Effector memory CD8-positive, alpha-beta T cell (primary cell): ENCODE results near the gene CCT3.
A peak's percentile ranks its signal among the peaks of the same experiment; 100 is the strongest.
"Not testable (repeated sequence)": the region's sequence is repeated elsewhere in the genome, so short reads cannot be mapped to it uniquely, and the experiment has no call there.

Experiments
- ATAC-seq: fragments of 150-1000 bp; cut with Tn5 transposase; replicated peaks from 2 replicates; pipeline ENCODE4 v1.10.0; 2021; ENCODE audit warnings: mild to moderate bottlenecking, moderate library complexity
- DNase-seq, 3 experiments: peaks; one replicate each; pipeline ENCODE4 v3.0.0; 2021
- H3K27ac Mint-ChIP-seq, 2 donors: one replicate each; pipeline ENCODE4 v1.8.0; 2022; ENCODE audit warnings: mild to moderate bottlenecking in 2 of 2, mixed read lengths in 2 of 2, moderate library complexity in 2 of 2
- H3K27me3 Mint-ChIP-seq, 2 donors: one replicate each; pipeline ENCODE4 v1.8.0; 2022; ENCODE audit warnings: mixed read lengths in 2 of 2
- H3K36me3 Mint-ChIP-seq: one replicate; pipeline ENCODE4 v1.8.0; 2022; ENCODE audit warnings: mild to moderate bottlenecking, moderate library complexity, mixed read lengths; ENCODE audit not compliant: insufficient read depth
- H3K4me1 Mint-ChIP-seq, 2 donors: one replicate each; pipeline ENCODE4 v1.8.0; 2022; ENCODE audit warnings: low read depth in 2 of 2, mixed read lengths in 2 of 2
- H3K4me3 Mint-ChIP-seq, 2 donors: one replicate each; pipeline ENCODE4 v1.8.0; 2022; ENCODE audit warnings: mild to moderate bottlenecking in 2 of 2, mixed read lengths in 2 of 2, moderate library complexity in 2 of 2
- H3K9me3 Mint-ChIP-seq, 2 donors: one replicate each; pipeline ENCODE4 v1.8.0; 2022; ENCODE audit warnings: mixed read lengths in 2 of 2

Gene CCT3

DNA sequence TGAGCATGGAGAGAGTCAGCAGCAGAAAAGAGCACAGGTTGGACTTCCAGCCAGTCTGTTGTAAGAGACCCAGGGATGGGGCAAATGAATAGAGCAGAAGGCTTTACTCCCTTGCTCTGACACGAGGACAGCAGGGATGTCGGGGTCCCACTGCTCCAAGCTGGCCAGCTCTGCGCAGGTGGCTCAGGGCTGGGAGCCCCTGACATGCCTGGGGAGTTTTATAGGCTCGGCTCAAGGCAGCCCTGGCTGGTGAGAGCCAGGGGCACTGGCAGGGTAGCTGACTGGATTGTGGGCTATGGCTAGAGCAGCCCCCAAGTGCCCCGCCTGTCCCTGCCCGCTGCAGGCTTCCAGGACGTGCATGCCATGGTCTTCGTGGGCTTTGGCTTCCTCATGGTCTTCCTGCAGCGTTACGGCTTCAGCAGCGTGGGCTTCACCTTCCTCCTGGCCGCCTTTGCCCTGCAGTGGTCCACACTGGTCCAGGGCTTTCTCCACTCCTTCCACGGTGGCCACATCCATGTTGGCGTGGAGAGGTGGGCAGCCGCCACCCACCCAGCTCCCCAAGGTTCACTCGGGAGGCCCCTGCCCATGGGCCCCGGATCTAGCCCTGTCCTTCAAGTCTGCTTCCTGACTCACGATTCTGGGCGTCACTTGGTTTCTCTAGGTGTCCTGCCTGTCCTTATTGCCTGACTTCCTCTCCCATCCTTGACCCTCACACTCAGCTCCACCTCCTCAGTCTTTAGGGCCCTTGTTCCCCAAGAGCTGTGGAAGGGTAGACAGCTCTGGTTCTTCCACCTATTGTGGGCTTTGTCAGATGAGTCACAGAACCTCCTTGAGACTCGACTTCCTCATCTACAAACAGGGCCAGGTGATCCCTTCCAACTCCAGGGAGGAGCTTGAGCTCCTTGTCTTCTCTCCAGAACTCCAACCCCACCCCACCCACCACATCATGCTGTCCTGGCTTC is 39.1 kb upstream of the CCT3 start:
- ATAC-seq (no peak), DNase-seq (no peak)
- Mint-ChIP-seq H3K36me3 (no peaks in the 10 kb centered on the region), H3K4me1 (no peaks in the 10 kb centered on the region), H3K4me3 (no peak overlapping the region), H3K27me3 (peaks cover 25 to 67% of the 10 kb centered on the region in 2 donors), H3K27ac (no peak overlapping the region), H3K9me3 (no peaks in the 10 kb centered on the region)

DNA sequence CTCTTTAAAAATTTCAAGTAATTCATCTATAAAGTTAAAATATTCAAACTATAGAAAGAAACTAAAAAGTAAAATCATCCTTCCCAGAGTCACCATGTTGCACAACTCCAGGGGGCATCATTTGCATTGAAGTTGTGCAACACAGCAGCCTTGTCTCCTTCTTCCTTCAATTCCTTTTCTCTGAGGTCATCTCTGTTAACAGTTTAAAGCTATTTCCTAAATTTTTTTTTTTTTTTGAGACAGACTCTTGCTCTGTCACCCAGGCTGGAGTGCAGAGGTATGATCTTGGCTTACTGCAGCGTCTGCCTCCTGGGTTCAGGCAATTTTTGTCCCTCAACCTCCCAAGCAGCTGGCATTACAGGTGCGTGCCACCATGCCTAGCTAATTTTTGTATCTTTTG is 38.1 kb upstream of the CCT3 start:
- no peak overlapping the region for H3K4me3 Mint-ChIP-seq
- H3K9me3 Mint-ChIP-seq: no peaks in the 10 kb centered on the region
- ATAC-seq (no peak), DNase-seq (no peak)
- no peaks in the 10 kb centered on the region for H3K4me1 Mint-ChIP-seq
- H3K27me3 Mint-ChIP-seq: peaks cover 28 to 71% of the 10 kb centered on the region in 2 donors
- H3K27ac Mint-ChIP-seq: no peak overlapping the region
- H3K36me3 Mint-ChIP-seq: no peaks in the 10 kb centered on the region

DNA sequence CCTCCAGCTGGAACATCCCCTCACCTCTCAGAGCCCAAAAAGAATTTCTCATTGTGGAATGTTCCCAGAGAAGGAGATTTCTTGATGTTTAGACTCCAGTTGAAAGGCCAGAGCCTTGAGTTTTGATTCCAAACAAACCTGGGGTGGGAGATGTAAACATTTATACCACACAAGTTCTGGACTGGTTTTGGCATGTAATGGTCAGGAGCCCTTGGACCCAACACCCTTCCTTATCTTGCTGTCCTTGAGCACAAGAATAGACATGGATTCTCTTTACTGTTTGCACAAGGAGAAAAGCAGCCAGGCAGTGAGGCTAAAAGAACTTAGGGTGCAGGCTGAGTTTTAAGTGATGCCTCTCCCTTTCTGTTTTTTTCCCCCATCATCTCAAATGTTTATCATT is 35.5 kb upstream of the CCT3 start:
- H3K27me3 Mint-ChIP-seq: peaks cover 36 to 70% of the 10 kb centered on the region in 2 donors
- H3K9me3 Mint-ChIP-seq: no peaks in the 10 kb centered on the region
- H3K36me3 Mint-ChIP-seq: no peaks in the 10 kb centered on the region
- H3K4me1 Mint-ChIP-seq: peaks cover 5% of the 10 kb centered on the region in 2 donors
- no peak overlapping the region for H3K4me3 Mint-ChIP-seq
- DNase-seq (no peak), ATAC-seq (no peak)
- no peak overlapping the region for H3K27ac Mint-ChIP-seq

DNA sequence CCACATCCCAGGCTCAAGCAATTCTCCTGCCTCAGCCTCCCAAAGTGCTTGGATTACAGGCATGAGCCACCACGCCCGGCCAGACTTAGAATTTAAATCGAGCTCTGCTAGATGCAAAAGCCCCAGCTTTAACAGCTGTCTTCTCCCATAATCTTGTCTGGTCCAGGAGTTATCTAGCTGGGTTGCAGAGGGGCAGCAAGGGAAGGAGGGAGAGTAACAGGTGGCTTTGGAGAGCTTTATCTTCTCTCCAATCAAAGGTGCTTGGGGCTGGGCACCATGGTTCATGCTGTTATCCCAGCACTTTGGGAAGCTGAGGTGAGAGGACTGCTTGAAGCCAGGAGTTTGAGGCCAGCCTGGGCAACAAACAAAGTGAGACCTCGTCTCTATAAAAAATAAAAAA is 34.8 kb upstream of the CCT3 start:
- no peak overlapping the region for H3K4me3 Mint-ChIP-seq
- H3K27ac Mint-ChIP-seq: no peak overlapping the region
- H3K36me3 Mint-ChIP-seq: no peaks in the 10 kb centered on the region
- peaks cover 43 to 70% of the 10 kb centered on the region in 2 donors for H3K27me3 Mint-ChIP-seq
- peaks cover 5% of the 10 kb centered on the region in 2 donors for H3K4me1 Mint-ChIP-seq
- no peaks in the 10 kb centered on the region for H3K9me3 Mint-ChIP-seq
- no peak for ATAC-seq
- DNase-seq: no peak

DNA sequence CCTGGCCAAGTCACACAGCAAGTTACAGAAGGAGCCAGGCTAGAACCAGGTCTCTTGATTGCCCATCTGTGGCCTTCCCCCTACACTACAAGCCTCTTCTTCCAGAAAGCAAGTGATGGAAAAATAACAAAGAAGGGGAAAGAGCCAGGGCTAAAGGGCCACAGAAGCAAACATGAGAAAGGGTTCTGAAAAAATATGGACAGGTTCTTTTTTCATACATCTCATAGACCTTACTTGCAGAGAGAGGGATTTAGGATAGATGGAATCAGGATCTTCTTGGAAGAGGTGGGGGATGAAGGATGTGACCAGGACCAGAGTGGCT is 34.1 kb upstream of the CCT3 start:
- H3K36me3 Mint-ChIP-seq: no peaks in the 10 kb centered on the region
- DNase-seq: no peak
- no peak overlapping the region for H3K4me3 Mint-ChIP-seq
- H3K4me1 Mint-ChIP-seq: peaks cover 5% of the 10 kb centered on the region in 2 donors
- H3K27me3 Mint-ChIP-seq: peaks cover 43 to 70% of the 10 kb centered on the region in 2 donors
- no peaks in the 10 kb centered on the region for H3K9me3 Mint-ChIP-seq
- H3K27ac Mint-ChIP-seq: no peak overlapping the region
- no peak for ATAC-seq

DNA sequence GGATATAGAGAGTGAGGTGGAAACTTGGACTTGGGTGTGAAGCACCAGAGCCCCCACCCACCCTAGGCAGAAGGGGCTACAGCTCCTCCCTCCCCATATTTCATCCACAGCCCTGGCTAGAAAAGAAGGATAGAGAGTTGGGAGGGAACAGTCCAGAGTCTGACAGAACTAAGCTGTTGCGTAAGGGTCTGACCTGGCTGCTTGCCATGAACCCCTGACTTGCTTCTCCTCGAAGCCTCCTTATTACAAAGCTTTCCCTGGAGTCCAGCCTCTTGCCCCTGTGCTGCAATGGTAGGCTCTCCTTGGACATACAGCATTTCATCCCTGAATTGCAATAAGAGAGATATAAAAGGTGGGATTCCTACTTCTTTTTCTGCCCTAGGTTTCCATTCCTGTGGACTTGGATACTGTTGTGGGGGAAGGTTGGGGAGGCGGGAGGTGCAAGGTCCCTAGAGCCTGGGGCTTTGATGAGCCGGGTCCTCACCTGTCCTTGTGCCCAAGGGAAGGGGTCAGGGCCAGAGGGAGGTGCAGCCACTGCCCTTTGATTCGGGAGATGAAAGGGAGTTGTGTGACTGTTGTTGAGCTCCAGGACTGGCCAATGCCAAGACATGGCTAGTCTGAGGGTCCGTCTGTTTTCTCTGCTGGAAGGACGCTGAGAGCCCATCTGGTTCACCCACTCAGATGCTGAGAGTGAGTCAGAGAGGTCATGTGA is 33.6 kb upstream of the CCT3 start:
- H3K27me3 Mint-ChIP-seq: peaks cover 46 to 70% of the 10 kb centered on the region in 2 donors
- no peak overlapping the region for H3K27ac Mint-ChIP-seq
- peaks cover 5% of the 10 kb centered on the region in 2 donors for H3K4me1 Mint-ChIP-seq
- H3K36me3 Mint-ChIP-seq: no peaks in the 10 kb centered on the region
- DNase-seq (no peak), ATAC-seq (no peak)
- no peaks in the 10 kb centered on the region for H3K9me3 Mint-ChIP-seq
- no peak overlapping the region for H3K4me3 Mint-ChIP-seq

- H3K36me3 Mint-ChIP-seq, H3K4me1 Mint-ChIP-seq, ATAC-seq, H3K27ac Mint-ChIP-seq, H3K9me3 Mint-ChIP-seq, DNase-seq: not testable (repeated sequence)
- peaks cover 53 to 79% of the 10 kb centered on the region in 2 donors for H3K27me3 Mint-ChIP-seq
- H3K4me3 Mint-ChIP-seq: peak overlapping the region in 1 of 2 donors; percentile 71
Observed at GRCh38 chr1:156369685-156370286, 31.7 kb upstream of the CCT3 start.

DNA sequence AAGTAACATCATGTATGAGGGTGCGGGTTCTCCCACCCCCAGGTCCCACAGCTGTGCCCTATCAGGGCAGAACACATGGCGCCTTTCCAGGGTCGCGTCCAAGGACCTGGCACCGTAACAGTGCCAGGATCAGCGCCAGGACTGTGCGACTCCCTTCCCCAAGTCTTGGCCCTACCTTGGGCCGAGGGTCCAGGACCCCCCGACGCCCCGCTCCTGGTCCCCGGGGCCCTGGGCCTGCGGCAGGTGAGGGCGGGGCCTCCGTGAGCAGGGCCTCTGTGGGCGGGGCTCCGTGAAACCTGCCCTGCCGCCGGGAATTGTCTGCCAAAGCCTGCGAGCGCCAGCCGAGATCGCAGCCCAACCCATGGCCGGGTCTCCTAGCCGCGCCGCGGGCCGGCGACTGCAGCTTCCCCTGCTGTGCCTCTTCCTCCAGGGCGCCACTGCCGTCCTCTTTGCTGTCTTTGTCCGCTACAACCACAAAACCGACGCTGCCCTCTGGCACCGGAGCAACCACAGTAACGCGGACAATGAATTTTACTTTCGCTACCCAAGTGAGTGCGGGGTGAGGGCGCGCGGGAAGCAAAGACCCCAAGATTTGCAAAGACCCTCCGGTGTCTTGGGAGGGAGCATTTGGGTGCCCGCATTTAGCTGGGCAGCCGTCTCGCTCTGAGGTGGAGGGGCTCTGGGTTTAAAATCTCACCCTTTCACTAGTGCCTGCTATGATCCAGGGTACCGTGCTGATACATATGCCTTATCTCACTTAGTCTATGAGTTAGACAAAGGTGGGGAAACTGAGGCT is 31.0 kb upstream of the CCT3 start, which contains the start of gene RHBG:
Gene RHBG (plus strand): TSS at position 323 of the 796 bp plus-strand sequence. CDS start 39 bp downstream, at position 362.
- DNase-seq: no peak

GRCh38 chr1:156368157-156368658 is 30.1 kb upstream of the CCT3 start:
- no peaks in the 10 kb centered on the region for H3K9me3 Mint-ChIP-seq
- H3K27me3 Mint-ChIP-seq: peaks cover 58 to 84% of the 10 kb centered on the region in 2 donors
- H3K4me1 Mint-ChIP-seq: peaks cover 5% of the 10 kb centered on the region in 2 donors
- H3K4me3 Mint-ChIP-seq: no peak overlapping the region
- no peaks in the 10 kb centered on the region for H3K36me3 Mint-ChIP-seq
- DNase-seq (no peak), ATAC-seq (no peak)
- H3K27ac Mint-ChIP-seq: no peak overlapping the region

More for the DNA sequence above, 31.0 kb upstream of the CCT3 start, which contains the start of gene RHBG:
- H3K4me1 Mint-ChIP-seq: peaks cover 5% of the 10 kb centered on the region in 2 donors
- H3K27me3 Mint-ChIP-seq: peaks cover 53 to 83% of the 10 kb centered on the region in 2 donors
- H3K4me3 Mint-ChIP-seq: peak within 1 kb of the TSS; percentile 64 to 71
- H3K36me3 Mint-ChIP-seq: no peaks in the 10 kb centered on the region
- peak; percentile 44 for ATAC-seq
- no peaks in the 10 kb centered on the region for H3K9me3 Mint-ChIP-seq
- no peak within 1 kb of the TSS for H3K27ac Mint-ChIP-seq

GRCh38 chr1:156367383-156368156 is 29.5 kb upstream of the CCT3 start:
- H3K27me3 Mint-ChIP-seq: peaks cover 54 to 78% of the 10 kb centered on the region in 2 donors
- no peak for DNase-seq
- H3K27ac Mint-ChIP-seq: no peak overlapping the region
- H3K4me1 Mint-ChIP-seq: peaks cover 5% of the 10 kb centered on the region in 2 donors
- no peaks in the 10 kb centered on the region for H3K36me3 Mint-ChIP-seq
- H3K9me3 Mint-ChIP-seq: no peaks in the 10 kb centered on the region
- ATAC-seq: no peak
- no peak overlapping the region for H3K4me3 Mint-ChIP-seq

DNA sequence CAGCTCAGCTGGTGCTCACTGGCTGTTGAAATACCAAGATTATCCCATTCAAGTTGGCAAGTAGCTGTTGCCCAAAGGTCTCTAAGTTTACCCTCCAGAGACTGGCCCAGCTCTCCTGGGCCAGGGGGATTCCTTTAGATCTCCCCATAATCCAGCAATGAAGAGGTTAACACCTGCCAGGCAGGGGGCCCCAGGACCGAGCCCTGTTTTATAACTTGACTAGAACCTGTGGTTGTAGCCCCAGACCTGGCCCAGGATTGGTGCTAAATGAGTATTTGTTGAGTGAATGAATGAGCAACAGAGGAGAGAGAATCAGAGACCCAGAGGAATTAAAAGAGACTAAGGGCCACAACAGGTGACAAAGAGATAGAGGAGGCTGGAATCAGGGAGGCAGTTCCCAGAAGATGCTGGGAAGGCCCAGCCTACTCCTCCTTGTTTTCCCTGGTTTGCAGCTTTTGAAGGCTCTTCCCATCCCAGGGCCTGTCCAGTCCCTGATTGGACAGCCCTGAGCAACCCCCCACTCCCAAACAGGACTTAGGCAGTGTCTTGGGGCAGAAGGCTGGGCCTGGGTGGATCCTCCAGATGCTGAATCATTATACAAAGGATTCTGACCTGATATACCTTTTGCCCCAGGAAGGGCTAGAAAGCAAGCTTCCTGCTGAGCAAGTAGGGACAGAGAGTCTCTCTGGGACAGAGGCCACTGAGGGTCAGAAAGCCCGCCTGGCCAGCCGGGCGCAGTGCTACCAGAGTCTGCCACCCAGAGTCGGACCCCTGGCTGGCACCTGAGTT is 28.5 kb upstream of the CCT3 start:
- H3K27ac Mint-ChIP-seq: no peak overlapping the region
- no peaks in the 10 kb centered on the region for H3K36me3 Mint-ChIP-seq
- peaks cover 48 to 68% of the 10 kb centered on the region in 2 donors for H3K27me3 Mint-ChIP-seq
- DNase-seq: no peak
- H3K4me3 Mint-ChIP-seq: no peak overlapping the region
- no peak for ATAC-seq
- H3K9me3 Mint-ChIP-seq: no peaks in the 10 kb centered on the region
- peaks cover 5% of the 10 kb centered on the region in 2 donors for H3K4me1 Mint-ChIP-seq
